A549 (cell line): Measurements from ENCODE around the gene ANKRD12. TPM values are rescaled to one million over a fixed set of nuclear protein-coding genes. Genes with fewer than 3 reads are reported as not detected.

Experiments used
- ATAC-seq, 2 experiments: fragments of 200-7000 bp in 1 of 2; fragments of >200 bp in 1 of 2; cut with Nextera tagmentation in 1 of 2; cut with Tn5 transposase in 1 of 2; 3 replicates each; pipeline versions ENCODE4 v1.8.0 to v1.9.1; 2018 to 2020; ENCODE audit warnings: mild to moderate bottlenecking in 1 of 2, moderate library complexity in 1 of 2
- CTCF ChIA-PET: fragments of 300-600 bp; sonication (Branson Sonifier 250); formaldehyde crosslinking; extraction: SDS; loops from one replicate; lab custom pipeline; 2021; ENCODE audit warnings: antibody characterized with exemption, inconsistent platforms; lab: Yijun Ruan, JAX
- POLR2A ChIA-PET: fragments of 350-600 bp; formaldehyde crosslinking; extraction: SDS; loops from one replicate; lab custom pipeline; 2021; ENCODE audit warnings: antibody characterized with exemption, inconsistent platforms; lab: Yijun Ruan, JAX
- DNase-seq, 2 experiments: peaks; one replicate each; pipeline versions ENCODE4 v3.0.0 to v3.0.0-alpha.2; 2011 to 2016; ENCODE audit warnings: low read depth in 1 of 2, low spot score in 1 of 2
- FAIRE-seq: peaks from 2 replicates; lab custom pipeline; 2011; peaks lifted over from hg19 to GRCh38; lab: Jason Lieb, UNC
- H3K27ac ChIP-seq, 2 experiments: fragments of >200 bp; sonication (Bioruptor Twin); formaldehyde crosslinking; 3 replicates each; pipeline ENCODE4 v1.5.1; 2016 to 2017
- H3K4me1 ChIP-seq: fragments of >200 bp; sonication (Bioruptor Twin); formaldehyde crosslinking; 3 replicates; pipeline ENCODE4 v1.6.1; 2016
- H3K4me2 ChIP-seq: fragments of >200 bp; sonication (Bioruptor Twin); formaldehyde crosslinking; 3 replicates; pipeline ENCODE4 v1.6.1; 2016
- H3K4me3 ChIP-seq: fragments of >200 bp; sonication (Bioruptor Twin); formaldehyde crosslinking; 3 replicates; pipeline ENCODE4 v1.5.1; 2016
- H3K9me3 ChIP-seq: fragments of >200 bp; sonication (Bioruptor Twin); formaldehyde crosslinking; 3 replicates; pipeline ENCODE4 v1.6.1; 2016
- BCL3 ChIP-seq: fragments of >200 bp; sonication (Bioruptor Twin); formaldehyde crosslinking; IDR thresholded peaks from 3 replicates; pipeline ENCODE4 v1.6.1; 2016
- CHD4 ChIP-seq: fragments of 200-600 bp; sonication (generic); IDR thresholded peaks from 2 replicates; pipeline ENCODE4 v1.6.1; 2016; ENCODE audit warnings: antibody characterized with exemption, mild to moderate bottlenecking, borderline replicate concordance
- E2F6 ChIP-seq: IDR thresholded peaks from 2 replicates; pipeline ENCODE4 v1.6.1; 2012; ENCODE audit warnings: low read depth, borderline replicate concordance
- EP300 ChIP-seq, 2 experiments: fragments of >200 bp; sonication (Bioruptor Twin); formaldehyde crosslinking; IDR thresholded peaks; 2 replicates in 1 of 2; 3 replicates in 1 of 2; pipeline ENCODE4 v1.6.1; 2016 to 2017
- FOXS1 ChIP-seq: fragments of 250-450 bp; sonication (Bioruptor Pico); IDR thresholded peaks from 2 replicates; pipeline ENCODE4 v1.5.0; 2020; ENCODE audit warnings: mild to moderate bottlenecking, moderate library complexity
- GATA3 ChIP-seq: IDR thresholded peaks from 2 replicates; pipeline ENCODE4 v1.6.1; 2012; ENCODE audit warnings: borderline replicate concordance
- HOXB13 ChIP-seq: fragments of 250-450 bp; sonication (Bioruptor Pico); IDR thresholded peaks from 2 replicates; pipeline ENCODE4 v1.5.0; 2020; ENCODE audit warnings: low read depth, mild to moderate bottlenecking, moderate library complexity
- JUN ChIP-seq, 2 experiments: fragments of >200 bp; sonication (Bioruptor Twin); formaldehyde crosslinking; IDR thresholded peaks; 2 replicates in 1 of 2; 3 replicates in 1 of 2; pipeline ENCODE4 v1.6.1; 2016 to 2017
- MAX ChIP-seq: IDR thresholded peaks from 2 replicates; pipeline ENCODE4 v1.6.1; 2012
- MAZ ChIP-seq: fragments of 150-350 bp; IDR thresholded peaks from 2 replicates; pipeline ENCODE4 v1.6.1; 2014; ENCODE audit warnings: antibody characterized with exemption, low read depth, low read length, borderline replicate concordance
- MYC ChIP-seq: IDR thresholded peaks from 2 replicates; pipeline ENCODE4 v1.6.1; 2012; ENCODE audit warnings: mild to moderate bottlenecking, inconsistent platforms, low read length, improper control_type of control experiment, borderline replicate concordance
- PBX3 ChIP-seq: IDR thresholded peaks from 2 replicates; pipeline ENCODE4 v1.6.1; 2012
- PHF8 ChIP-seq: fragments of 200-600 bp; sonication (generic); IDR thresholded peaks from 2 replicates; pipeline ENCODE4 v1.6.1; 2016; ENCODE audit warnings: low read depth, mild to moderate bottlenecking, antibody characterized with exemption, moderate library complexity, borderline replicate concordance
- POLR2A ChIP-seq: IDR thresholded peaks from 2 replicates; pipeline ENCODE4 v1.6.1; 2012; ENCODE audit warnings: mild to moderate bottlenecking, low read length
- POLR2AphosphoS2 ChIP-seq: conservative IDR thresholded peaks from 2 replicates; pipeline ENCODE4 v1.6.1; 2012; ENCODE audit warnings: low read length, improper control_type of control experiment, inconsistent platforms
- RAD21 ChIP-seq, 2 experiments: fragments of >200 bp in 1 of 2; sonication (Bioruptor Twin) in 1 of 2; formaldehyde crosslinking in 1 of 2; IDR thresholded peaks in 1 of 2; conservative IDR thresholded peaks in 1 of 2; 2 replicates in 1 of 2; 3 replicates in 1 of 2; pipeline ENCODE4 v1.6.1; 2012 to 2018; ENCODE audit warnings: inconsistent platforms in 1 of 2
- REST ChIP-seq: fragments of 200-600 bp; sonication (generic); IDR thresholded peaks from 2 replicates; pipeline ENCODE4 v1.6.1; 2016; ENCODE audit warnings: antibody characterized with exemption, mild to moderate bottlenecking, moderate library complexity
- USF2 ChIP-seq: fragments of 450-650 bp; IDR thresholded peaks from 2 replicates; pipeline ENCODE4 v1.6.1; 2014; ENCODE audit warnings: antibody characterized with exemption
- ZNF302 ChIP-seq: fragments of 250-450 bp; sonication (Bioruptor Pico); IDR thresholded peaks from 2 replicates; pipeline ENCODE4 v1.9.0; 2021; ENCODE audit warnings: inconsistent platforms, mild to moderate bottlenecking, moderate library complexity
- WGBS: methylation state at CpG from one replicate; pipeline ENCODE4 v1.1.6; 2017; ENCODE audit errors: missing lambda C conversion rate; 5-methylcytosine and 5-hydroxymethylcytosine counted together
- polyA plus RNA-seq, 4 experiments: library from polyadenylated mRNA; depleted of rRNA in 3 of 4; stranded (reverse); fragments of >200 nt; fragmentation: RNase III in 1 of 4; extraction: RNeasy Plus Mini Kit Qiagen cat#74134 plus additional on column Dnase treatment in 1 of 4; gene quantifications; 2 replicates in 3 of 4; 3 replicates in 1 of 4; pipeline ENCODE4 v1.2.3, GENCODE V29; 2011 to 2017

ANKRD12 gene
- polyA plus RNA-seq, 2 of the 4 experiments (the other 2 are of a cell fraction): 2.7 to 7.3 TPM

GRCh38 chr18:9102508-9103375 is 33.8 kb upstream of the ANKRD12 start, which contains the start of gene NDUFV2:
Gene NDUFV2 (plus strand): TSS chr18:9102699. CDS start chr18:9102744, 45 bp downstream.
- Histone ChIP-seq H3K9me3 (no peaks in the 10 kb centered on the region), H3K27ac (peak within 1 kb of the TSS; percentile 95), H3K4me1 (peaks cover 41% of the 10 kb centered on the region)
- no peak for FAIRE-seq
- 1% methylated on average over 17 of the region's 64 CpGs for WGBS
- TF ChIP-seq CHD4 (no peak), MYC (0 out of 2 replicates have a peak, but pooled peaks have one; percentile 31), MAZ (peak; percentile 96), PHF8 (peak; percentile 69; the same call in 1 of the 2 replicates), POLR2AphosphoS2 (no peak), PBX3 (no peak), EP300 (IDR thresholded peaks at IDR 0.05) (no peak), E2F6 (0 out of 2 replicates have a peak, but pooled peaks have one; percentile 16), MAX (peak; percentile 40; the same call in 1 of the 2 replicates), JUN (IDR thresholded peaks at IDR 0.05) (peak in 1 of 2 experiments; percentile 78; a peak in 2 of 5 replicates), BCL3 (0 out of 3 replicates have a peak, but pooled peaks have one; percentile 11), USF2 (no peak), FOXS1 (CRISPR knock-in tag) (no peak), HOXB13 (CRISPR knock-in tag) (0 out of 2 replicates have a peak, but pooled peaks have one; percentile 56), RAD21 (conservative IDR thresholded peaks at IDR 0.05 in 1 of 2, IDR thresholded peaks at IDR 0.05 in 1 of 2) (0 out of 5 replicates have a peak, but pooled peaks of 1 of the 2 experiments have one; percentile 11), ZNF302 (CRISPR knock-in tag) (no peak), REST (peak; percentile 36), GATA3 (no peak), POLR2A (peak; percentile 49)
- TF ChIP-seq, all 56 proteins: peak for 11
- ChIA-PET POLR2A (interaction anchor here (1.0 to 1.7 kb wide), 3 partner anchors 29 to 48 kb away, joined by 4 to 13 read pairs (median 9); partner anchors contain the start of gene ANKRD12), CTCF (interaction anchor here (0.6 to 2.1 kb wide), 5 partner anchors 11 to 367 kb away, joined by 3 to 6 read pairs (median 3); no protein-coding TSS in a partner anchor)
- peak within 1 kb of the TSS; percentile 69 for H3K4me3 ChIP-seq
- H3K4me2 ChIP-seq: peak within 1 kb of the TSS; percentile 94
- peak; percentile 97 for ATAC-seq
- DNase-seq: peak; percentile 76 to 94
